ENCODE data around the gene JMJD1C.

GRCh38 chr10:63454631-63455030 is 11.1 kb downstream of the JMJD1C start:
- TF ChIP-seq, protein P1, sequence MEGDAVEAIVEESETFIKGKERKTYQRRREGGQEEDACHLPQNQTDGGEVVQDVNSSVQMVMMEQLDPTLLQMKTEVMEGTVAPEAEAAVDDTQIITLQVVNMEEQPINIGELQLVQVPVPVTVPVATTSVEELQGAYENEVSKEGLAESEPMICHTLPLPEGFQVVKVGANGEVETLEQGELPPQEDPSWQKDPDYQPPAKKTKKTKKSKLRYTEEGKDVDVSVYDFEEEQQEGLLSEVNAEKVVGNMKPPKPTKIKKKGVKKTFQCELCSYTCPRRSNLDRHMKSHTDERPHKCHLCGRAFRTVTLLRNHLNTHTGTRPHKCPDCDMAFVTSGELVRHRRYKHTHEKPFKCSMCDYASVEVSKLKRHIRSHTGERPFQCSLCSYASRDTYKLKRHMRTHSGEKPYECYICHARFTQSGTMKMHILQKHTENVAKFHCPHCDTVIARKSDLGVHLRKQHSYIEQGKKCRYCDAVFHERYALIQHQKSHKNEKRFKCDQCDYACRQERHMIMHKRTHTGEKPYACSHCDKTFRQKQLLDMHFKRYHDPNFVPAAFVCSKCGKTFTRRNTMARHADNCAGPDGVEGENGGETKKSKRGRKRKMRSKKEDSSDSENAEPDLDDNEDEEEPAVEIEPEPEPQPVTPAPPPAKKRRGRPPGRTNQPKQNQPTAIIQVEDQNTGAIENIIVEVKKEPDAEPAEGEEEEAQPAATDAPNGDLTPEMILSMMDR (conservative IDR thresholded peaks at IDR 0.05; ENCODE audit: low read length): no peak
- TF ChIP-seq EZH2phosphoT487 (IDR thresholded peaks at IDR 0.05; ENCODE audit: borderline replicate concordance): no peak

Data from Loucy (cell line).